Smooth muscle cell (in vitro differentiated cells): ENCODE data around the gene ZNRF2. TPM values are rescaled to one million over a fixed set of nuclear protein-coding genes. Genes with fewer than 3 reads are reported as not detected.

Source experiments
- DNase-seq: peaks from one replicate; lab custom pipeline; 2025; ENCODE audit not compliant: unreplicated experiment; lab: John Stamatoyannopoulos, UW
- H2AFZ ChIP-seq: fragments of 200-600 bp; sonication (generic); 2 replicates; pipeline ENCODE4 v1.6.0; 2016; ENCODE audit warnings: antibody characterized with exemption, low read depth, mild to moderate bottlenecking
- H3F3A ChIP-seq: fragments of 200-600 bp; sonication (generic); 2 replicates; pipeline ENCODE4 v1.6.0; 2017; ENCODE audit warnings: antibody characterized with exemption, low read depth
- H3K27ac ChIP-seq: fragments of 200-600 bp; sonication (generic); 2 replicates; pipeline ENCODE4 v1.5.1; 2016; ENCODE audit warnings: low read depth, mild to moderate bottlenecking
- H3K27me3 ChIP-seq: fragments of 200-600 bp; sonication (generic); 2 replicates; pipeline ENCODE4 v1.6.1; 2016; ENCODE audit warnings: low read depth, mild to moderate bottlenecking
- H3K36me3 ChIP-seq: fragments of 200-600 bp; sonication (generic); 2 replicates; pipeline ENCODE4 v1.5.1; 2016; ENCODE audit warnings: low read depth
- H3K4me1 ChIP-seq: fragments of 200-600 bp; sonication (generic); 2 replicates; pipeline ENCODE4 v1.5.1; 2016; ENCODE audit warnings: low read depth
- H3K4me2 ChIP-seq: fragments of 200-600 bp; sonication (generic); 2 replicates; pipeline ENCODE4 v1.6.0; 2016; ENCODE audit warnings: mild to moderate bottlenecking
- H3K4me3 ChIP-seq: fragments of 200-600 bp; sonication (generic); 2 replicates; pipeline ENCODE4 v1.5.1; 2016; ENCODE audit warnings: mild to moderate bottlenecking
- H3K79me2 ChIP-seq: fragments of 200-600 bp; sonication (generic); 2 replicates; pipeline ENCODE4 v1.6.0; 2016; ENCODE audit warnings: low read depth, mild to moderate bottlenecking
- H3K9ac ChIP-seq: fragments of 200-600 bp; sonication (generic); 2 replicates; pipeline ENCODE4 v1.6.0; 2016; ENCODE audit warnings: low read depth
- H3K9me3 ChIP-seq: fragments of 200-600 bp; sonication (generic); replicated peaks from 2 replicates; pipeline ENCODE4 v1.5.1; 2016; ENCODE audit warnings: low read depth
- H4K20me1 ChIP-seq: fragments of 200-600 bp; sonication (generic); 2 replicates; pipeline ENCODE4 v1.6.0; 2016; ENCODE audit warnings: low read depth
- CTCF ChIP-seq: fragments of 200-600 bp; sonication (generic); IDR thresholded peaks from 2 replicates; pipeline ENCODE4 v1.5.1; 2017; ENCODE audit warnings: borderline replicate concordance, mild to moderate bottlenecking, antibody characterized with exemption; ENCODE audit not compliant: insufficient read depth, poor library complexity, severe bottlenecking
- WGBS: methylation state at CpG from one replicate; pipeline ENCODE4 v1.1.7; 2016; ENCODE audit warnings: low lambda C conversion rate; 5-methylcytosine and 5-hydroxymethylcytosine counted together
- polyA plus RNA-seq: library from polyadenylated mRNA; unstranded; fragments of >200 nt; fragmentation: Nextera tagmentation; extraction: Ambion mirVana; gene quantifications from 2 replicates; pipeline ENCODE4 v1.2.1, GENCODE V29; 2016
- total RNA-seq: library from RNA; depleted of rRNA; stranded (reverse); fragments of >200 nt; gene quantifications from 2 replicates; pipeline ENCODE4 v1.2.3, GENCODE V29; 2014

Gene ZNRF2
- total and polyA plus RNA-seq, 2 experiments from 2014 or later = 2.1 to 13.5 TPM

GRCh38 chr7:30366606-30367005 lies 82.2 kb downstream of the ZNRF2 start:
- Histone ChIP-seq H3K27me3 (no peaks in the 10 kb centered on the region), H3K4me1 (no peaks in the 10 kb centered on the region), H3K79me2 (no peaks in the 10 kb centered on the region), H3K9me3 (no peaks in the 10 kb centered on the region), H3F3A (no peaks in the 10 kb centered on the region), H4K20me1 (no peaks in the 10 kb centered on the region), H3K36me3 (no peaks in the 10 kb centered on the region), H2AFZ (no peak overlapping the region), H3K4me2 (no peak overlapping the region), H3K27ac (no peak overlapping the region), H3K4me3 (no peak overlapping the region), H3K9ac (no peak overlapping the region)
- no peak for TF ChIP-seq CTCF
- DNase-seq = no peak
- WGBS = 68% methylated on average over 2 of the region's 2 CpGs

- Histone ChIP-seq H3K4me1 (no peaks in the 10 kb centered on the region), H4K20me1 (no peaks in the 10 kb centered on the region), H3K4me2 (no peak overlapping the region), H3K36me3 (no peaks in the 10 kb centered on the region), H3K79me2 (no peaks in the 10 kb centered on the region), H2AFZ (no peak overlapping the region), H3K9ac (no peak overlapping the region), H3K4me3 (no peak overlapping the region), H3F3A (no peaks in the 10 kb centered on the region), H3K27me3 (no peaks in the 10 kb centered on the region), H3K27ac (no peak overlapping the region), H3K9me3 (no peaks in the 10 kb centered on the region)
- TF ChIP-seq CTCF = no peak
- no peak for DNase-seq
- 87% methylated on average over 2 of the region's 2 CpGs for WGBS
These were observed 83.2 kb downstream of the ZNRF2 start for GRCh38 chr7:30367561-30367960.

GRCh38 chr7:30369879-30370278 lies 85.5 kb downstream of the ZNRF2 start:
- no peaks in the 10 kb centered on the region for H3F3A ChIP-seq
- no peaks in the 10 kb centered on the region for H3K79me2 ChIP-seq
- no peaks in the 10 kb centered on the region for H4K20me1 ChIP-seq
- no peak overlapping the region for H3K4me2 ChIP-seq
- no peak overlapping the region for H3K9ac ChIP-seq
- no peak for DNase-seq
- no peaks in the 10 kb centered on the region for H3K36me3 ChIP-seq
- no peaks in the 10 kb centered on the region for H3K27me3 ChIP-seq
- no peak overlapping the region for H3K4me3 ChIP-seq
- no peaks in the 10 kb centered on the region for H3K9me3 ChIP-seq
- no peak overlapping the region for H3K27ac ChIP-seq
- no peak overlapping the region for H2AFZ ChIP-seq
- TF ChIP-seq CTCF = no peak
- no peaks in the 10 kb centered on the region for H3K4me1 ChIP-seq

GRCh38 chr7:30371321-30371720 lies 86.9 kb downstream of the ZNRF2 start:
- H3K4me3 ChIP-seq = no peak overlapping the region
- H3K9ac ChIP-seq = no peak overlapping the region
- no peaks in the 10 kb centered on the region for H3K4me1 ChIP-seq
- no peaks in the 10 kb centered on the region for H3K36me3 ChIP-seq
- no peak for DNase-seq
- no peaks in the 10 kb centered on the region for H3K9me3 ChIP-seq
- H3K79me2 ChIP-seq = no peaks in the 10 kb centered on the region
- no peak for TF ChIP-seq CTCF
- H3K4me2 ChIP-seq = no peak overlapping the region
- H3F3A ChIP-seq = no peaks in the 10 kb centered on the region
- over 99% methylated on average over 5 of the region's 5 CpGs for WGBS
- no peaks in the 10 kb centered on the region for H3K27me3 ChIP-seq
- H4K20me1 ChIP-seq = no peaks in the 10 kb centered on the region
- no peak overlapping the region for H2AFZ ChIP-seq
- H3K27ac ChIP-seq = no peak overlapping the region
